ENCODE measurements around the gene FGF14.

FGF14 gene

GRCh38 chr13:101916775-101917474, 484.9 kb downstream of the FGF14 start:
- no peak for TF ChIP-seq ZNF274 (IDR thresholded peaks at IDR 0.05; ENCODE audit: low read depth, low read length)
- TF ChIP-seq SUZ12 (IDR thresholded peaks at IDR 0.05; ENCODE audit: extremely low read depth, insufficient read depth, insufficient read length), result peak; percentile 46
- H3K4me3 ChIP-seq (ENCODE audit: insufficient read length, low read depth), result peak overlapping the region; percentile 46
- peak overlapping the region; percentile 32 for H3K9ac ChIP-seq (ENCODE audit: insufficient read length, low read depth)
- no peaks in the 10 kb centered on the region for H3K9me3 ChIP-seq (ENCODE audit: insufficient read depth, low read length)
- no peaks in the 10 kb centered on the region for H3K4me1 ChIP-seq (ENCODE audit: insufficient read depth, insufficient read length)
- H3K27me3 ChIP-seq (ENCODE audit: insufficient read depth, insufficient read length), result peaks cover 56% of the 10 kb centered on the region
- no peaks in the 10 kb centered on the region for H3K36me3 ChIP-seq (ENCODE audit: insufficient read depth, insufficient read length, low read length)
- DNase-seq (ENCODE audit: low read depth, low spot score), result no peak

- Histone ChIP-seq H3K27me3 (ENCODE audit: insufficient read depth, insufficient read length) (peaks cover 56% of the 10 kb centered on the region), H3K4me1 (ENCODE audit: insufficient read depth, insufficient read length) (no peaks in the 10 kb centered on the region), H3K4me3 (ENCODE audit: insufficient read length, low read depth) (peak overlapping the region; percentile 46), H3K9ac (ENCODE audit: insufficient read length, low read depth) (peak overlapping the region; percentile 70), H3K36me3 (ENCODE audit: insufficient read depth, insufficient read length, low read length) (no peaks in the 10 kb centered on the region), H3K9me3 (ENCODE audit: insufficient read depth, low read length) (no peaks in the 10 kb centered on the region)
- DNase-seq (ENCODE audit: low read depth, low spot score), result peak; percentile 66
- TF ChIP-seq ZNF274 (IDR thresholded peaks at IDR 0.05; ENCODE audit: low read depth, low read length) (no peak), SUZ12 (IDR thresholded peaks at IDR 0.05; ENCODE audit: extremely low read depth, insufficient read depth, insufficient read length) (no peak), YY1 (IDR thresholded peaks at IDR 0.05; ENCODE audit: insufficient read depth, insufficient read length) (no peak)
Measured at GRCh38 chr13:101916108-101916774, 485.6 kb downstream of the FGF14 start.

- TF ChIP-seq YY1 (IDR thresholded peaks at IDR 0.05; ENCODE audit: insufficient read depth, insufficient read length) (no peak), ZNF274 (IDR thresholded peaks at IDR 0.05; ENCODE audit: low read depth, low read length) (no peak), SUZ12 (IDR thresholded peaks at IDR 0.05; ENCODE audit: extremely low read depth, insufficient read depth, insufficient read length) (no peak)
Measured at GRCh38 chr13:101915755-101916107, 486.1 kb downstream of the FGF14 start.

DNA sequence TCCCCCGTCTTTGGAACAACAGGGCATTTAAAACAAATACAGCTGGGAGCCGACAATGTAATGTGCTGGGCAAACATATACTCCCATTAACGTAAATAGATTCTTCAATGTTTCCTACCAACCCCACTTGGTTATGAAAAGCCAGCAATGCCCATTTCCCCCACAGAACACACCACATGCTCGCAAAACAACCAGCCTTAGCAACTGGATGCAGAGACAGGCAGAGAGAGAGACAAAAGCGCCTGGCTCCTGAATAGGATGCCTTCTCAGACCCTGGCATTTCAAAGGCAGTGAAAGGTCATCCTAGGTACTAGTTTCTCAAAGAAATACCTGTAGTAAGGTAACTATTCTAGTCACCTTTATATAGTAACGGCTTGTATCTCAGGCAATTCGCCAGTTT, 486.5 kb downstream of the FGF14 start:
- H3K4me1 ChIP-seq (ENCODE audit: insufficient read depth, insufficient read length), result no peaks in the 10 kb centered on the region
- no peaks in the 10 kb centered on the region for H3K9me3 ChIP-seq (ENCODE audit: insufficient read depth, low read length)
- no peak overlapping the region for H3K4me3 ChIP-seq (ENCODE audit: insufficient read length, low read depth)
- H3K9ac ChIP-seq (ENCODE audit: insufficient read length, low read depth), result no peak overlapping the region
- peaks cover 53% of the 10 kb centered on the region for H3K27me3 ChIP-seq (ENCODE audit: insufficient read depth, insufficient read length)
- no peak for TF ChIP-seq SUZ12 (IDR thresholded peaks at IDR 0.05; ENCODE audit: extremely low read depth, insufficient read depth, insufficient read length)
- no peak for DNase-seq (ENCODE audit: low read depth, low spot score)
- H3K36me3 ChIP-seq (ENCODE audit: insufficient read depth, insufficient read length, low read length), result no peaks in the 10 kb centered on the region

More at GRCh38 chr13:101915755-101916107, 486.1 kb downstream of the FGF14 start:
- Histone ChIP-seq H3K4me3 (ENCODE audit: insufficient read length, low read depth) (peak overlapping the region; percentile 46), H3K9me3 (ENCODE audit: insufficient read depth, low read length) (no peaks in the 10 kb centered on the region), H3K36me3 (ENCODE audit: insufficient read depth, insufficient read length, low read length) (no peaks in the 10 kb centered on the region), H3K27me3 (ENCODE audit: insufficient read depth, insufficient read length) (peaks cover 55% of the 10 kb centered on the region), H3K4me1 (ENCODE audit: insufficient read depth, insufficient read length) (no peaks in the 10 kb centered on the region), H3K9ac (ENCODE audit: insufficient read length, low read depth) (no peak overlapping the region)
- DNase-seq (ENCODE audit: low read depth, low spot score), result no peak

- no peak overlapping the region for H3K9ac ChIP-seq (ENCODE audit: insufficient read length, low read depth)
- no peak overlapping the region for H3K4me3 ChIP-seq (ENCODE audit: insufficient read length, low read depth)
- no peaks in the 10 kb centered on the region for H3K36me3 ChIP-seq (ENCODE audit: insufficient read depth, insufficient read length, low read length)
- no peaks in the 10 kb centered on the region for H3K9me3 ChIP-seq (ENCODE audit: insufficient read depth, low read length)
- no peak for TF ChIP-seq SUZ12 (IDR thresholded peaks at IDR 0.05; ENCODE audit: extremely low read depth, insufficient read depth, insufficient read length)
- TF ChIP-seq ZNF274 (IDR thresholded peaks at IDR 0.05; ENCODE audit: low read depth, low read length), result no peak
- TF ChIP-seq YY1 (IDR thresholded peaks at IDR 0.05; ENCODE audit: insufficient read depth, insufficient read length), result no peak
- DNase-seq (ENCODE audit: low read depth, low spot score), result no peak
- peaks cover 25% of the 10 kb centered on the region for H3K27me3 ChIP-seq (ENCODE audit: insufficient read depth, insufficient read length)
- no peaks in the 10 kb centered on the region for H3K4me1 ChIP-seq (ENCODE audit: insufficient read depth, insufficient read length)
Measured at GRCh38 chr13:101911752-101912151, 490.1 kb downstream of the FGF14 start.

GRCh38 chr13:101903890-101904289, 498.0 kb downstream of the FGF14 start:
- TF ChIP-seq YY1 (IDR thresholded peaks at IDR 0.05; ENCODE audit: insufficient read depth, insufficient read length), result no peak
- DNase-seq (ENCODE audit: low read depth, low spot score), result no peak
- Histone ChIP-seq H3K4me3 (ENCODE audit: insufficient read length, low read depth) (no peak overlapping the region), H3K9ac (ENCODE audit: insufficient read length, low read depth) (no peak overlapping the region), H3K9me3 (ENCODE audit: insufficient read depth, low read length) (no peaks in the 10 kb centered on the region), H3K4me1 (ENCODE audit: insufficient read depth, insufficient read length) (no peaks in the 10 kb centered on the region), H3K36me3 (ENCODE audit: insufficient read depth, insufficient read length, low read length) (no peaks in the 10 kb centered on the region), H3K27me3 (ENCODE audit: insufficient read depth, insufficient read length) (no peaks in the 10 kb centered on the region)

DNA sequence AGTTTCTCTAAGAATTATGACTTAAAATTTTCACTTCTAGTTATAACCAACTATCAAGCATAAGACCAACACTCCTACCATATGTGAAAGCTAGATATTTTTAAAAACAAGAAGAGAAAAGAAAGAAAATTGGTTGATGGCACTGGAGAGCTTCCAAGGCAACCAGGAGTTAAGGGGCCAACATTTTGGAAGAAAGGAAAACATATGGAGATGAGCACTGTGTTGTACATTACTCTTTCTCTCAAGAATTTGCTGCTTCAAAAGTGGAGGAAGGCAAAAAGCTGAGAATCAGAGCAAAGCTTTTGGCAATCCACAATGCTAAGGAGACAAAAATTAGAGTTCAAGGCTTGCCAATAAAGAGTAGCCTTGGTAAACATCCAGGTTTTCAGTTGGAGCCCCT, 503.2 kb downstream of the FGF14 start:
- Histone ChIP-seq H3K27me3 (ENCODE audit: insufficient read depth, insufficient read length) (no peaks in the 10 kb centered on the region), H3K9ac (ENCODE audit: insufficient read length, low read depth) (no peak overlapping the region), H3K36me3 (ENCODE audit: insufficient read depth, insufficient read length, low read length) (no peaks in the 10 kb centered on the region), H3K9me3 (ENCODE audit: insufficient read depth, low read length) (no peaks in the 10 kb centered on the region), H3K4me1 (ENCODE audit: insufficient read depth, insufficient read length) (no peaks in the 10 kb centered on the region), H3K4me3 (ENCODE audit: insufficient read length, low read depth) (no peak overlapping the region)
- TF ChIP-seq YY1 (IDR thresholded peaks at IDR 0.05; ENCODE audit: insufficient read depth, insufficient read length), result no peak
- no peak for TF ChIP-seq SUZ12 (IDR thresholded peaks at IDR 0.05; ENCODE audit: extremely low read depth, insufficient read depth, insufficient read length)
- TF ChIP-seq ZNF274 (IDR thresholded peaks at IDR 0.05; ENCODE audit: low read depth, low read length), result no peak
- no peak for DNase-seq (ENCODE audit: low read depth, low spot score)
